Effector memory CD8-positive, alpha-beta T cell (primary cell): ENCODE results near the gene CAND1.
A peak's percentile ranks its signal among the peaks of the same experiment; 100 is the strongest.

ENCODE experiments used
- ATAC-seq: fragments of 150-1000 bp; cut with Tn5 transposase; replicated peaks from 2 replicates; pipeline ENCODE4 v1.10.0; 2021; ENCODE audit warnings: mild to moderate bottlenecking, moderate library complexity
- DNase-seq, 3 experiments: peaks; one replicate each; pipeline ENCODE4 v3.0.0; 2021
- H3K27ac Mint-ChIP-seq, 2 donors: one replicate each; pipeline ENCODE4 v1.8.0; 2022; ENCODE audit warnings: mild to moderate bottlenecking in 2 of 2, mixed read lengths in 2 of 2, moderate library complexity in 2 of 2
- H3K27me3 Mint-ChIP-seq, 2 donors: one replicate each; pipeline ENCODE4 v1.8.0; 2022; ENCODE audit warnings: mixed read lengths in 2 of 2
- H3K36me3 Mint-ChIP-seq: one replicate; pipeline ENCODE4 v1.8.0; 2022; ENCODE audit warnings: mild to moderate bottlenecking, moderate library complexity, mixed read lengths; ENCODE audit not compliant: insufficient read depth
- H3K4me1 Mint-ChIP-seq, 2 donors: one replicate each; pipeline ENCODE4 v1.8.0; 2022; ENCODE audit warnings: low read depth in 2 of 2, mixed read lengths in 2 of 2
- H3K4me3 Mint-ChIP-seq, 2 donors: one replicate each; pipeline ENCODE4 v1.8.0; 2022; ENCODE audit warnings: mild to moderate bottlenecking in 2 of 2, mixed read lengths in 2 of 2, moderate library complexity in 2 of 2
- H3K9me3 Mint-ChIP-seq, 2 donors: one replicate each; pipeline ENCODE4 v1.8.0; 2022; ENCODE audit warnings: mixed read lengths in 2 of 2

The CAND1 gene

DNA sequence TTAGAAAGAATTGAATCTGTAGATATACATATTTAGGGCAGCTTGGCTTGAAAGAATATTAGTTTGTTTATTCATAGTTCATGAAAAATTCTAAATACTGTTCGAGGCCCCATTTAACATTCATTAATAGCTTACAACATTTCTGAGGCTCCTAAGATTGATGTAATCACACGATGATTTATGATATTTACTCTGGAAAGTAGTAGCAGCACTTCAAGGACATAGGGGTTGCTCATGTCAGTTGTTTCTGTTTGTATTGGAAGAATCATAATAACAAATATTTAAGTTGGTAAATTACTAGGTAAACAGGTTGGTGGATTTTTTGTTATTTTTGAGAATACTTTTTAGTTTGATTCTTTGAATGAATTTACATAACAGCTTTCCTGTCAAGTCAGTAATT, 30.4 kb downstream of the CAND1 start:
- H3K4me1 Mint-ChIP-seq, result peaks cover 23 to 29% of the 10 kb centered on the region in 2 donors
- H3K27ac Mint-ChIP-seq, result no peak overlapping the region
- H3K36me3 Mint-ChIP-seq, result peaks cover 77% of the 10 kb centered on the region

DNA sequence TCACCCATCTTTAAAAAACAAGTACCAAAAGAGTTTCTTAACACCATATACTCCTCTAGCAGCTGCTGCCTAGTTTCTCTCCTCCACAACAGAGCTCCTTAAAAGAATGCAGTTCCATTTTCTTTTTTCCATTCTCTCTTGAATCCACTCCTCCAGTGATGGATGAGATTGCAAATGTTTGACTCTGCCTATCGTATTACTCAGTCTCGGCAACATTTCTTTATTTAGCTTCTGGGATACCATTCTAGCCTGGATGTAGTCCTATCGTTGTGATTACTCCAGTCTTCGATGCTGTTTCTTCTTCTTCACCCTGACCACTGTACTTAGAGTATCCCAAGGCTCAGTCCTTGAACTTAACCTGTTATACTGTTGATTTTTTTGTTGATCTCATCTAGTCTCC, 30.8 kb downstream of the CAND1 start:
- DNase-seq (no peak), ATAC-seq (no peak)
- Mint-ChIP-seq H3K4me1 (peaks cover 20 to 25% of the 10 kb centered on the region in 2 donors), H3K36me3 (peaks cover 76% of the 10 kb centered on the region), H3K9me3 (no peaks in the 10 kb centered on the region), H3K27ac (peak overlapping the region in 1 of 2 donors; percentile 4), H3K4me3 (no peak overlapping the region), H3K27me3 (no peaks in the 10 kb centered on the region)

More for the DNA sequence above, 30.4 kb downstream of the CAND1 start:
- DNase-seq (no peak), ATAC-seq (no peak)
- no peak overlapping the region for H3K4me3 Mint-ChIP-seq
- no peaks in the 10 kb centered on the region for H3K9me3 Mint-ChIP-seq
- no peaks in the 10 kb centered on the region for H3K27me3 Mint-ChIP-seq

DNA sequence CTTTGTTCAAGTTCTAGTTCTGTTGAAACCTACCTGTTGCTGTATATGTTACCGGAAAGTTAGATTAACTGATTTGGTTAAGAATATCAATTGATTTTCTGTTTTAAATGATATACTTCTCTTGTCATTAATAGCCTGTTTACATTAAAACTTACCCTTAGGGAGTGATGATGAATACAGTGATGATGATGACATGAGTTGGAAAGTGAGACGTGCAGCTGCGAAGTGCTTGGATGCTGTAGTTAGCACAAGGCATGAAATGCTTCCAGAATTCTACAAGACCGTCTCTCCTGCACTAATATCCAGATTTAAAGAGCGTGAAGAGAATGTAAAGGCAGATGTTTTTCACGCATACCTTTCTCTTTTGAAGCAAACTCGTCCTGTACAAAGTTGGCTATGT, 33.0 kb downstream of the CAND1 start:
- no peaks in the 10 kb centered on the region for H3K9me3 Mint-ChIP-seq
- peaks cover 7 to 11% of the 10 kb centered on the region in 2 donors for H3K4me1 Mint-ChIP-seq

DNA sequence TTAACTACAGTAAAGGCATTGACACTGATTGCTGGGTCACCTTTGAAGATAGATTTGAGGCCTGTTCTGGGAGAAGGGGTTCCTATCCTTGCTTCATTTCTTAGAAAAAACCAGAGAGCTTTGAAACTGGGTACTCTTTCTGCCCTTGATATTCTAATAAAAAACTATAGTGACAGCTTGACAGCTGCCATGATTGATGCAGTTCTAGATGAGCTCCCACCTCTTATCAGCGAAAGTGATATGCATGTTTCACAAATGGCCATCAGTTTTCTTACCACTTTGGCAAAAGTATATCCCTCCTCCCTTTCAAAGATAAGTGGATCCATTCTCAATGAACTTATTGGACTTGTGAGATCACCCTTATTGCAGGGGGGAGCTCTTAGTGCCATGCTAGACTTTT, 36.4 kb downstream of the CAND1 start:
- peaks cover 58% of the 10 kb centered on the region for H3K36me3 Mint-ChIP-seq
- ATAC-seq (no peak), DNase-seq (no peak)
- H3K27ac Mint-ChIP-seq, result peak overlapping the region in 1 of 2 donors; percentile 35
- H3K9me3 Mint-ChIP-seq, result no peaks in the 10 kb centered on the region
- H3K4me3 Mint-ChIP-seq, result no peak overlapping the region
- no peaks in the 10 kb centered on the region for H3K27me3 Mint-ChIP-seq
- peaks cover 0 to 5% of the 10 kb centered on the region in 2 donors for H3K4me1 Mint-ChIP-seq

More for the DNA sequence above, 33.0 kb downstream of the CAND1 start:
- H3K27me3 Mint-ChIP-seq, result no peaks in the 10 kb centered on the region
- DNase-seq (no peak), ATAC-seq (no peak)
- no peak overlapping the region for H3K4me3 Mint-ChIP-seq
- no peak overlapping the region for H3K27ac Mint-ChIP-seq
- H3K36me3 Mint-ChIP-seq, result peaks cover 62% of the 10 kb centered on the region

- H3K4me3 Mint-ChIP-seq, result no peak overlapping the region
Measured at GRCh38 chr12:67306712-67307111, 37.6 kb downstream of the CAND1 start.

GRCh38 chr12:67315661-67316060, 46.5 kb downstream of the CAND1 start:
- DNase-seq, result no peak
- no peak for ATAC-seq
- H3K4me3 Mint-ChIP-seq, result no peak overlapping the region
- H3K27ac Mint-ChIP-seq, result peak overlapping the region in 1 of 2 donors; percentile 90
- H3K27me3 Mint-ChIP-seq, result no peaks in the 10 kb centered on the region
- peaks cover 44% of the 10 kb centered on the region for H3K36me3 Mint-ChIP-seq
- no peaks in the 10 kb centered on the region for H3K9me3 Mint-ChIP-seq
- H3K4me1 Mint-ChIP-seq, result peaks cover 4 to 17% of the 10 kb centered on the region in 2 donors

More at GRCh38 chr12:67306712-67307111, 37.6 kb downstream of the CAND1 start:
- DNase-seq (no peak), ATAC-seq (no peak)
- peaks cover 0 to 3% of the 10 kb centered on the region in 2 donors for H3K4me1 Mint-ChIP-seq
- no peaks in the 10 kb centered on the region for H3K9me3 Mint-ChIP-seq
- H3K36me3 Mint-ChIP-seq, result peaks cover 69% of the 10 kb centered on the region
- H3K27ac Mint-ChIP-seq, result no peak overlapping the region
- H3K27me3 Mint-ChIP-seq, result no peaks in the 10 kb centered on the region

DNA sequence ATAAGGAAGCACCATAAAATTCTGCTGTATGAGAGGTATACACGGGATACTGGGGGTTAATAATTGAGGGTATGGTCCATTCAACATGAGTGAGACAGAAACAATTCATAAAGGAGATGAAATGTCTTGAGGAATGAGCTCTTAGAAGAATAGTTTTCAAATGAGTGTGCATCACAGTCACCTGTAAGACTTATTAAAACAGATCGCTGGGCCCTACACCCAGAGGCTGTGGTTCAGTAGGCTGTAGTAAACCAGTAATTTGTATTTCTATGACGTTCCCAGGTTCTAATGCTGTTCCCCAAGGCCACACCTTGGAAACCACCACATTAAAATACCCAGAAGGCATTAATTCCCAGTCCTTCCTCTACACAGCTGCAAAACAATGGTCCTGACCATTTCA, 49.6 kb downstream of the CAND1 start:
- DNase-seq (no peak), ATAC-seq (no peak)
- no peak overlapping the region for H3K27ac Mint-ChIP-seq
- H3K9me3 Mint-ChIP-seq, result no peaks in the 10 kb centered on the region
- H3K27me3 Mint-ChIP-seq, result no peaks in the 10 kb centered on the region
- H3K4me3 Mint-ChIP-seq, result no peak overlapping the region
- H3K4me1 Mint-ChIP-seq, result peaks cover 5 to 25% of the 10 kb centered on the region in 2 donors
- H3K36me3 Mint-ChIP-seq, result peaks cover 15% of the 10 kb centered on the region

DNA sequence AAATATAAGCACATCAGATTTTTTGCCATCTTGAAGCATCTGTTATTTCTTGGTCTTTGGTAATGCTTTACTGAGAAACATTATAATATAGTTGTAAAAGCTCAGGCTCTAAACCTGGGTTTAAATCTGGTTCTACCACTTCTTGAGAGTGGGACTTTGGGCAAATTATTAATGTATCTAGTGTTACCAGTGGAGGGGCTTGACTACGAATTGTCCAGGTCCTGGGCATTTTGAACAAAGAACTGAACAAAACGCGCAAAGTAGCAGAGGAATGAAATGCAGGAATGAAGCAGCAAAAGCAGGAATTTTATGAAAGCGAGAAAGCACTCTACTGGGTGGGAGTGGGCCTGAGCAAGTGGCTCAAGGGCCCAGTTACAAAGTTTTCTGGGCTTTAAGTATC, 50.8 kb downstream of the CAND1 start:
- peaks cover 10% of the 10 kb centered on the region for H3K36me3 Mint-ChIP-seq
- no peak overlapping the region for H3K4me3 Mint-ChIP-seq
- H3K9me3 Mint-ChIP-seq, result no peaks in the 10 kb centered on the region
- H3K4me1 Mint-ChIP-seq, result peaks cover 5 to 20% of the 10 kb centered on the region in 2 donors
- peak overlapping the region in 1 of 2 donors; percentile 16 for H3K27ac Mint-ChIP-seq
- H3K27me3 Mint-ChIP-seq, result no peaks in the 10 kb centered on the region
- no peak for DNase-seq
- ATAC-seq, result no peak

GRCh38 chr12:67320614-67321295, 51.6 kb downstream of the CAND1 start:
- H3K27ac Mint-ChIP-seq, result peak overlapping the region in 1 of 2 donors; percentile 47
- no peaks in the 10 kb centered on the region for H3K9me3 Mint-ChIP-seq
- DNase-seq, result no peak
- peaks cover 3% of the 10 kb centered on the region for H3K36me3 Mint-ChIP-seq
- no peak overlapping the region for H3K4me3 Mint-ChIP-seq
- ATAC-seq, result no peak
- peaks cover 5 to 18% of the 10 kb centered on the region in 2 donors for H3K4me1 Mint-ChIP-seq
- no peaks in the 10 kb centered on the region for H3K27me3 Mint-ChIP-seq

GRCh38 chr12:67322580-67322979, 53.4 kb downstream of the CAND1 start:
- Mint-ChIP-seq H3K9me3 (no peaks in the 10 kb centered on the region), H3K27ac (no peak overlapping the region), H3K4me1 (peaks cover 5 to 14% of the 10 kb centered on the region in 2 donors), H3K27me3 (no peaks in the 10 kb centered on the region), H3K36me3 (peaks cover 3% of the 10 kb centered on the region), H3K4me3 (no peak overlapping the region)
- ATAC-seq (no peak), DNase-seq (no peak)

DNA sequence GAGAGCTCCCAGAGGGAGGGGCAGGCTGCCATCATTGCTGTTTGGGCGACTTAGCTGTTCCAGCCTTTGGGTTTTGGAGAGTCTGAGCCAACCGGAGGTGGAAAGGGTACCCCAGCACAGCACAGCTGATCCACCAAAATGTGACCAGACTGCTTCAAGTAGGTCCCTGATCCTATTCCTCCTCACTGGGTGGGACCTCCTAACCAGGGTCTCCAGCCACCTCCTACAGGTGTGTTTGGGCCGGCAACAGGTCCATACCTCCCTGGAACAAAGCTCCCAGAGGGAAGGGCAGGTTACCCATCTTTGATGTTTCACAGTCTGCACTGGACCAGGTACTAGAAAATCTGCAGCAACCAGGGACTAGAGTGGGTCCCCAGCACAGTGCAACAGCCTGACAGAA, 53.8 kb downstream of the CAND1 start:
- Mint-ChIP-seq H3K4me3 (no peak overlapping the region), H3K9me3 (no peaks in the 10 kb centered on the region), H3K36me3 (peaks cover 3% of the 10 kb centered on the region), H3K4me1 (peaks cover 5 to 14% of the 10 kb centered on the region in 2 donors), H3K27ac (no peak overlapping the region), H3K27me3 (no peaks in the 10 kb centered on the region)
- no peak for DNase-seq
- ATAC-seq, result no peak

- Mint-ChIP-seq H3K27me3 (no peaks in the 10 kb centered on the region), H3K4me1 (peaks cover 0 to 1% of the 10 kb centered on the region in 2 donors), H3K4me3 (no peak overlapping the region), H3K36me3 (no peaks in the 10 kb centered on the region), H3K27ac (no peak overlapping the region), H3K9me3 (peaks cover 0 to 2% of the 10 kb centered on the region in 2 donors)
- DNase-seq (no peak), ATAC-seq (no peak)
Measured at GRCh38 chr12:67326637-67327036, 57.5 kb downstream of the CAND1 start.

DNA sequence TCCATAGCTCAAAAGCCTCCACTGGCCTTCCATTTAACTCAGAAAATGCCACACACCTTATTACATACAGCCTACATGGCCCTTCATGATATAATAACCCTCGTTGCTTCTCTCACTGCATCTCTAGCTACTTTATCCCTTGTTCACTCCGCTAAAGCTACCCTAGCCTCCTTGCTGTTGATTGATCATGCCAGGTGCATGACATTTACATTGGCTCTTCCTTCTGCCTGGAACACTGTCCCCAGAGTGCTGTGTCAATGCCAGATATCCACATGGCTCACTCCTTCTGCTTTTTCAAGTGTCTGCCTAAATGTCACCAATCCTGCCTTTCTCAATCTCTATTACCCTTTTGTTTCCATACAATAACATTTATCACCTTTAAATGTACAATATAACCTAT, 58.3 kb downstream of the CAND1 start:
- H3K27me3 Mint-ChIP-seq, result no peaks in the 10 kb centered on the region
- ATAC-seq (no peak), DNase-seq (no peak)
- no peak overlapping the region for H3K4me3 Mint-ChIP-seq
- peaks cover 0 to 2% of the 10 kb centered on the region in 2 donors for H3K9me3 Mint-ChIP-seq
- no peak overlapping the region for H3K27ac Mint-ChIP-seq
- H3K36me3 Mint-ChIP-seq, result no peaks in the 10 kb centered on the region
- H3K4me1 Mint-ChIP-seq, result peaks cover 0 to 1% of the 10 kb centered on the region in 2 donors

GRCh38 chr12:67331123-67331522, 62.0 kb downstream of the CAND1 start:
- H3K4me1 Mint-ChIP-seq, result peaks cover 0 to 1% of the 10 kb centered on the region in 2 donors
- H3K27ac Mint-ChIP-seq, result no peak overlapping the region
- no peak overlapping the region for H3K4me3 Mint-ChIP-seq
- DNase-seq (no peak), ATAC-seq (no peak)
- H3K36me3 Mint-ChIP-seq, result no peaks in the 10 kb centered on the region
- no peaks in the 10 kb centered on the region for H3K27me3 Mint-ChIP-seq
- H3K9me3 Mint-ChIP-seq, result peaks cover 0 to 2% of the 10 kb centered on the region in 2 donors
